TTC549 (cell line): ENCODE results near the gene PTPRF.

Experiments used
- FAIRE-seq: peaks from 2 replicates; lab custom pipeline; 2012; peaks lifted over from hg19 to GRCh38; lab: Jason Lieb, UNC

Gene PTPRF

GRCh38 chr1:43610339-43610738, 79.7 kb downstream of the PTPRF start:
- no peak for FAIRE-seq

- FAIRE-seq = no peak
Observed at GRCh38 chr1:43611950-43612349, 81.3 kb downstream of the PTPRF start.

GRCh38 chr1:43612406-43612805, 81.7 kb downstream of the PTPRF start:
- no peak for FAIRE-seq

GRCh38 chr1:43613075-43613942, 82.6 kb downstream of the PTPRF start:
- FAIRE-seq = no peak

GRCh38 chr1:43614211-43614610, 83.5 kb downstream of the PTPRF start:
- FAIRE-seq = no peak

GRCh38 chr1:43614891-43615290, 84.2 kb downstream of the PTPRF start:
- no peak for FAIRE-seq

- no peak for FAIRE-seq
Observed at GRCh38 chr1:43616383-43616782, 85.7 kb downstream of the PTPRF start.

GRCh38 chr1:43617011-43617410, 86.3 kb downstream of the PTPRF start:
- FAIRE-seq = no peak

- no peak for FAIRE-seq
Observed at GRCh38 chr1:43617668-43618067, 87.0 kb downstream of the PTPRF start.

GRCh38 chr1:43618521-43619313, 88.0 kb downstream of the PTPRF start:
- no peak for FAIRE-seq

- FAIRE-seq = no peak
Observed at GRCh38 chr1:43619314-43619790, 88.7 kb downstream of the PTPRF start.

GRCh38 chr1:43619996-43620920, 89.6 kb downstream of the PTPRF start:
- no peak for FAIRE-seq

- no peak for FAIRE-seq
Observed at GRCh38 chr1:43620956-43621355, 90.3 kb downstream of the PTPRF start.

GRCh38 chr1:43621386-43621785, 90.7 kb downstream of the PTPRF start:
- no peak for FAIRE-seq

- FAIRE-seq = no peak
Observed at GRCh38 chr1:43621861-43622260, 91.2 kb downstream of the PTPRF start.

- FAIRE-seq = no peak
Observed at GRCh38 chr1:43622471-43622870, 91.8 kb downstream of the PTPRF start.

GRCh38 chr1:43622901-43623780, 92.5 kb downstream of the PTPRF start:
- no peak for FAIRE-seq

GRCh38 chr1:43625063-43625780, 94.5 kb downstream of the PTPRF start:
- no peak for FAIRE-seq

- no peak for FAIRE-seq
Observed at GRCh38 chr1:43632135-43632670, 101.5 kb downstream of the PTPRF start.

GRCh38 chr1:43634721-43635120, 104.0 kb downstream of the PTPRF start:
- FAIRE-seq = no peak
